Measurements from ENCODE around the gene VPS33B.

GRCh38 chr15:91022075-91022831, at the start of gene VPS33B:
- TF ChIP-seq POLR2A (IDR thresholded peaks at IDR 0.05) (peak in 1 of 2 donors; percentile 36), CTCF (IDR thresholded peaks at IDR 0.05) (no peak)

All from thyroid gland (tissue), 4 donors.